Neural cell (in vitro differentiated cells): ENCODE measurements around the gene SH3TC2.

Experiments
- EP300 ChIP-seq: fragments of 450-650 bp; conservative IDR thresholded peaks from 2 replicates; pipeline ENCODE4 v1.6.1; 2014; ENCODE audit warnings: antibody characterized with exemption, mild to moderate bottlenecking, moderate library complexity; ENCODE audit not compliant: poor library complexity, severe bottlenecking
- EZH2 ChIP-seq: fragments of 200-600, 300-800 bp; shearing (Covaris generic), sonication (generic); IDR thresholded peaks from 2 replicates; pipeline ENCODE4 v1.6.1; 2014; ENCODE audit warnings: antibody characterized with exemption, low read length, borderline replicate concordance, mild to moderate bottlenecking; ENCODE audit not compliant: insufficient read depth, poor library complexity, severe bottlenecking
- MXI1 ChIP-seq: fragments of 450-650 bp; conservative IDR thresholded peaks from 2 replicates; pipeline ENCODE4 v1.6.1; 2014; ENCODE audit warnings: antibody characterized with exemption, mild to moderate bottlenecking; ENCODE audit not compliant: poor library complexity, severe bottlenecking
- POLR2AphosphoS5 ChIP-seq: IDR thresholded peaks from 2 replicates; pipeline ENCODE4 v1.6.1; 2012
- RAD21 ChIP-seq: fragments of 450-650 bp; conservative IDR thresholded peaks from 2 replicates; pipeline ENCODE4 v1.6.1; 2014; ENCODE audit warnings: antibody characterized with exemption, mild to moderate bottlenecking, moderate library complexity
- REST ChIP-seq: IDR thresholded peaks from 2 replicates; pipeline ENCODE4 v1.6.1; 2012; ENCODE audit warnings: borderline replicate concordance
- TF ChIP-seq, protein P1 (sequence below): fragments of 450-650 bp; IDR thresholded peaks from 2 replicates; pipeline ENCODE4 v1.5.1; 2014; ENCODE audit warnings: antibody characterized with exemption, mild to moderate bottlenecking, moderate library complexity; ENCODE audit not compliant: poor library complexity, severe bottlenecking

GRCh38 chr5:149024943-149025342, 37.9 kb downstream of the SH3TC2 start:
- TF ChIP-seq, protein P1, sequence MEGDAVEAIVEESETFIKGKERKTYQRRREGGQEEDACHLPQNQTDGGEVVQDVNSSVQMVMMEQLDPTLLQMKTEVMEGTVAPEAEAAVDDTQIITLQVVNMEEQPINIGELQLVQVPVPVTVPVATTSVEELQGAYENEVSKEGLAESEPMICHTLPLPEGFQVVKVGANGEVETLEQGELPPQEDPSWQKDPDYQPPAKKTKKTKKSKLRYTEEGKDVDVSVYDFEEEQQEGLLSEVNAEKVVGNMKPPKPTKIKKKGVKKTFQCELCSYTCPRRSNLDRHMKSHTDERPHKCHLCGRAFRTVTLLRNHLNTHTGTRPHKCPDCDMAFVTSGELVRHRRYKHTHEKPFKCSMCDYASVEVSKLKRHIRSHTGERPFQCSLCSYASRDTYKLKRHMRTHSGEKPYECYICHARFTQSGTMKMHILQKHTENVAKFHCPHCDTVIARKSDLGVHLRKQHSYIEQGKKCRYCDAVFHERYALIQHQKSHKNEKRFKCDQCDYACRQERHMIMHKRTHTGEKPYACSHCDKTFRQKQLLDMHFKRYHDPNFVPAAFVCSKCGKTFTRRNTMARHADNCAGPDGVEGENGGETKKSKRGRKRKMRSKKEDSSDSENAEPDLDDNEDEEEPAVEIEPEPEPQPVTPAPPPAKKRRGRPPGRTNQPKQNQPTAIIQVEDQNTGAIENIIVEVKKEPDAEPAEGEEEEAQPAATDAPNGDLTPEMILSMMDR: no peak
- no peak for TF ChIP-seq EP300
- no peak for TF ChIP-seq EZH2
- no peak for TF ChIP-seq POLR2AphosphoS5
- TF ChIP-seq MXI1: no peak
- TF ChIP-seq RAD21: no peak
- TF ChIP-seq REST: no peak
